ENCODE data around the gene CCDC68.

Gene CCDC68

GRCh38 chr18:54879691-54880090, 79.6 kb downstream of the CCDC68 start:
- no peak for TF ChIP-seq POLR2AphosphoS5 (IDR thresholded peaks at IDR 0.05; ENCODE audit: low read depth, low read length)
- no peak for TF ChIP-seq SIN3A (IDR thresholded peaks at IDR 0.05; ENCODE audit: borderline replicate concordance, insufficient read depth, low read length)
- TF ChIP-seq TAF1 (IDR thresholded peaks at IDR 0.05; ENCODE audit: borderline replicate concordance, insufficient read depth, low read length) = no peak
- no peak for TF ChIP-seq REST (IDR thresholded peaks at IDR 0.05; ENCODE audit: insufficient read depth in 1 of 2, low read depth in 2 of 2, low read length in 2 of 2)
- TF ChIP-seq FOXP2 (optimal IDR thresholded peaks at IDR 0.05; ENCODE audit: borderline replicate concordance, extremely low read depth, extremely low read length, insufficient read depth) = no peak

- no peak for TF ChIP-seq FOXP2 (optimal IDR thresholded peaks at IDR 0.05; ENCODE audit: borderline replicate concordance, extremely low read depth, extremely low read length, insufficient read depth)
- TF ChIP-seq POLR2AphosphoS5 (IDR thresholded peaks at IDR 0.05; ENCODE audit: low read depth, low read length) = no peak
- TF ChIP-seq SIN3A (IDR thresholded peaks at IDR 0.05; ENCODE audit: borderline replicate concordance, insufficient read depth, low read length) = no peak
- TF ChIP-seq REST (IDR thresholded peaks at IDR 0.05; ENCODE audit: insufficient read depth in 1 of 2, low read depth in 2 of 2, low read length in 2 of 2) = no peak
- no peak for TF ChIP-seq TAF1 (IDR thresholded peaks at IDR 0.05; ENCODE audit: borderline replicate concordance, insufficient read depth, low read length)
Measured at GRCh38 chr18:54878659-54879358, 80.5 kb downstream of the CCDC68 start.

GRCh38 chr18:54878159-54878622, 81.1 kb downstream of the CCDC68 start:
- TF ChIP-seq POLR2AphosphoS5 (IDR thresholded peaks at IDR 0.05; ENCODE audit: low read depth, low read length) (no peak), SIN3A (IDR thresholded peaks at IDR 0.05; ENCODE audit: borderline replicate concordance, insufficient read depth, low read length) (no peak), REST (IDR thresholded peaks at IDR 0.05; ENCODE audit: insufficient read depth in 1 of 2, low read depth in 2 of 2, low read length in 2 of 2) (no peak), TAF1 (IDR thresholded peaks at IDR 0.05; ENCODE audit: borderline replicate concordance, insufficient read depth, low read length) (no peak), FOXP2 (optimal IDR thresholded peaks at IDR 0.05; ENCODE audit: borderline replicate concordance, extremely low read depth, extremely low read length, insufficient read depth) (no peak)

- TF ChIP-seq TAF1 (IDR thresholded peaks at IDR 0.05; ENCODE audit: borderline replicate concordance, insufficient read depth, low read length) (no peak), FOXP2 (optimal IDR thresholded peaks at IDR 0.05; ENCODE audit: borderline replicate concordance, extremely low read depth, extremely low read length, insufficient read depth) (no peak), POLR2AphosphoS5 (IDR thresholded peaks at IDR 0.05; ENCODE audit: low read depth, low read length) (no peak), SIN3A (IDR thresholded peaks at IDR 0.05; ENCODE audit: borderline replicate concordance, insufficient read depth, low read length) (no peak), REST (IDR thresholded peaks at IDR 0.05; ENCODE audit: insufficient read depth in 1 of 2, low read depth in 2 of 2, low read length in 2 of 2) (no peak)
Measured at GRCh38 chr18:54877076-54877475, 82.2 kb downstream of the CCDC68 start.

Measured in PFSK-1 (cell line).